GM12878 (cell line): ENCODE data around the gene SSB. TPM values are rescaled to one million over a fixed set of nuclear protein-coding genes. Genes with fewer than 3 reads are reported as not detected.

Experiments used
- ATAC-seq: fragments of 200-7000 bp; cut with Tn5 transposase; 3 replicates; pipeline ENCODE4 v1.9.1; 2020; ENCODE audit warnings: mild to moderate bottlenecking, moderate library complexity
- BruUV-seq: library from RNA; stranded (reverse); fragments of 400-500 nt; replicated peaks from 2 replicates; lab custom pipeline; 2021; lab: Mats Ljungman, UMichigan
- CTCF ChIA-PET: fragments of 300-600 bp; sonication (Branson Sonifier 250); formaldehyde crosslinking; extraction: SDS; loops from one replicate; lab custom pipeline; 2021; ENCODE audit warnings: inconsistent platforms; lab: Yijun Ruan, JAX
- POLR2A ChIA-PET: fragments of 350-600 bp; formaldehyde crosslinking; extraction: SDS; loops from one replicate; lab custom pipeline; 2021; ENCODE audit warnings: inconsistent platforms; lab: Charles Lee
- RAD21 ChIA-PET: fragments of 300-600 bp; sonication (Branson Sonifier 250); formaldehyde crosslinking; loops from one replicate; lab custom pipeline; 2023; ENCODE audit warnings: antibody characterized with exemption; ENCODE audit not compliant: unreplicated experiment; lab: Charles Lee
- SMC1A ChIA-PET: fragments of 300-600 bp; sonication (Branson Sonifier 250); formaldehyde crosslinking; loops from one replicate; lab custom pipeline; 2023; ENCODE audit not compliant: unreplicated experiment, uncharacterized antibody; lab: Charles Lee
- DNase-seq: peaks from one replicate; pipeline ENCODE4 v3.0.0-alpha.2; 2011; ENCODE audit warnings: low read depth, low spot score
- FAIRE-seq: peaks from 3 replicates; lab custom pipeline; 2011; peaks lifted over from hg19 to GRCh38; lab: Jason Lieb, UNC
- H2AFZ ChIP-seq: 2 replicates; pipeline ENCODE4 v1.6.0; 2011; ENCODE audit warnings: low read depth, low read length, control low read depth; ENCODE audit not compliant: control insufficient read depth
- H3K27ac ChIP-seq: 2 replicates; pipeline ENCODE4 v1.5.1; 2011; ENCODE audit warnings: control low read depth; ENCODE audit not compliant: control insufficient read depth, insufficient read depth
- H3K27me3 ChIP-seq, 2 experiments: replicated peaks in 1 of 2; 2 replicates each; pipeline versions ENCODE4 v1.6.0 to v1.6.1; 2011; ENCODE audit warnings: low read length in 1 of 2; ENCODE audit not compliant: control insufficient read depth in 2 of 2, insufficient read depth in 2 of 2
- H3K36me3 ChIP-seq, 2 experiments: 2 replicates each; pipeline ENCODE4 v1.5.1; 2011; ENCODE audit warnings: low read length in 1 of 2; ENCODE audit not compliant: control insufficient read depth in 2 of 2, insufficient read depth in 2 of 2
- H3K4me1 ChIP-seq: 2 replicates; pipeline ENCODE4 v1.6.1; 2011; ENCODE audit warnings: mild to moderate bottlenecking, low read length, moderate library complexity, mixed read lengths; ENCODE audit not compliant: control insufficient read depth, insufficient read depth
- H3K4me2 ChIP-seq: 2 replicates; pipeline ENCODE4 v1.6.0; 2011; ENCODE audit warnings: control low read depth; ENCODE audit not compliant: control insufficient read depth, insufficient read depth
- H3K4me3 ChIP-seq: fragments of 200-600 bp; sonication (generic); 2 replicates; pipeline ENCODE4 v1.5.1; 2016
- H3K79me2 ChIP-seq: 2 replicates; pipeline ENCODE4 v1.6.0; 2011; ENCODE audit warnings: low read length; ENCODE audit not compliant: control insufficient read depth, insufficient read depth
- H3K9ac ChIP-seq: 2 replicates; pipeline ENCODE4 v1.8.0; 2011; ENCODE audit warnings: low read length, control low read depth, mixed read lengths; ENCODE audit not compliant: control insufficient read depth, insufficient read depth
- H3K9me3 ChIP-seq: replicated peaks from 3 replicates; pipeline ENCODE4 v1.5.1; 2011; ENCODE audit warnings: mild to moderate bottlenecking, low read length; ENCODE audit not compliant: control insufficient read depth, insufficient read depth
- H4K20me1 ChIP-seq: 2 replicates; pipeline ENCODE4 v1.6.0; 2011; ENCODE audit not compliant: control insufficient read depth, insufficient read depth
- BCL3 ChIP-seq: IDR thresholded peaks from 2 replicates; pipeline ENCODE4 v1.6.1; 2011; ENCODE audit warnings: borderline replicate concordance, low read depth, mild to moderate bottlenecking, moderate library complexity, low read length; ENCODE audit not compliant: insufficient read depth, poor library complexity, severe bottlenecking
- RB1 ChIP-seq: fragments of 450-650 bp; formaldehyde crosslinking; IDR thresholded peaks from 2 replicates; pipeline ENCODE4 v1.6.1; 2017; ENCODE audit warnings: mild to moderate bottlenecking, borderline replicate concordance
- STAT1 ChIP-seq: fragments of 450-650 bp; conservative IDR thresholded peaks from 2 replicates; pipeline ENCODE4 v1.6.1; 2014; ENCODE audit warnings: antibody characterized with exemption, mild to moderate bottlenecking
- ZNF217 ChIP-seq: fragments of 450-650 bp; IDR thresholded peaks from 2 replicates; pipeline ENCODE4 v1.6.1; 2017; ENCODE audit warnings: antibody characterized with exemption, mild to moderate bottlenecking
- WGBS: methylation state at CpG from one replicate; pipeline ENCODE4 v1.1.6; 2016; ENCODE audit warnings: low lambda C conversion rate; ENCODE audit not compliant: insufficient replicate concordance, insufficient coverage; ENCODE audit errors: missing lambda C conversion rate; 5-methylcytosine and 5-hydroxymethylcytosine counted together
- in situ Hi-C: fragments of 300-500 bp; cut with MboI; formaldehyde crosslinking; loops from 9 replicates; pipeline ENCODE4 v1.14.3; 2018; ENCODE audit warnings: mixed read lengths
- intact Hi-C: fragments of 100-400 bp; cut with micrococcal nuclease; formaldehyde crosslinking; loops from one replicate; pipeline ENCODE4 v1.14.2; 2022; ENCODE audit not compliant: unreplicated experiment
- polyA plus RNA-seq, 11 experiments: library from polyadenylated mRNA; depleted of rRNA in 4 of 11; unstranded in 6 of 11; stranded (reverse) in 5 of 11; fragments of >200 nt; fragmentation: Nextera tagmentation in 4 of 11; fragmentation: Illumina TruSeq in 1 of 11; extraction: Ambion mirVana in 4 of 11; extraction: Trizol in 1 of 11; gene quantifications; 1 replicate in 1 of 11; 2 replicates in 10 of 11; pipeline versions ENCODE4 v1.2.1 to v1.2.3, GENCODE V29; 2011 to 2016; ENCODE audit warnings: inconsistent platforms in 2 of 11, missing spikeins in 2 of 11, low read depth in 1 of 11
- total RNA-seq, 4 experiments: library from RNA; depleted of rRNA in 3 of 4; stranded (reverse); fragments of >200 nt in 3 of 4; fragmentation: Illumina TruSeq in 1 of 4; extraction: Trizol in 1 of 4; gene quantifications; 2 replicates each; pipeline versions ENCODE4 v1.2.1 to v1.2.3, GENCODE V29; 2013 to 2021
- TF ChIP-seq, protein P1 (sequence below): IDR thresholded peaks from 2 replicates; pipeline ENCODE4 v1.6.1; 2012; ENCODE audit warnings: low read depth, low read length, improper control_type of control experiment

SSB gene
- total and polyA plus RNA-seq, 10 of the 15 experiments (the other 5 are each of a cell fraction or from before 2014, with no cell fraction given) = 103 to 313 (median 200) TPM

DNA sequence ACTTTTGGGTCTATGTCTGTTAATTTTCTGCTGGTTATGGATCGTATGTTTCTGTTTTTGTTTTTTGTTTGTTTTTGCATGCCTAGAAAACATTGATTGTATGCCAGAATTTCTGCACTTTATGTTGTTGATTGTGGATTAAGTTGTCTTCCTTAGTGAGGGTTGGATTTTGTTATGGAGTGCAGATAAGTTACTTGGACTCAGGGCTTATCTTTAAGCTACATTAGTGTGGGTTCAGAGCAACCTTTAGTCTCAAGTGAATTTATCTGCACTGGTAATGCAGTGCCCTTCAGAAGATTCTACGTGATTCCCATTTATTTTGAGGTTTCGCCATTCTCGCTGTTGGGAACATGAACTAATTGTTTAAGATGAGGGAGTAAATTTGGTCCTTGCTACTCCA is 61.5 kb downstream of the SSB start:
- no peak for DNase-seq
- ChIA-PET RAD21 (no interaction called here), POLR2A (no interaction called here), SMC1A (interaction anchor here (0.6 to 0.7 kb wide), 2 partner anchors 140 to 776 kb away, joined by 3 read pairs; no protein-coding TSS in a partner anchor), CTCF (no interaction called here)
- Histone ChIP-seq H3K79me2 (no peaks in the 10 kb centered on the region; the same call in none of the 2 replicates), H3K4me1 (no peaks in the 10 kb centered on the region), H3K27me3 (no peaks in the 10 kb centered on the region), H3K4me2 (no peak overlapping the region), H2AFZ (no peak overlapping the region), H3K4me3 (no peak overlapping the region), H4K20me1 (no peaks in the 10 kb centered on the region), H3K9ac (no peak overlapping the region), H3K36me3 (no peaks in the 10 kb centered on the region), H3K9me3 (no peaks in the 10 kb centered on the region), H3K27ac (no peak overlapping the region)
- in situ Hi-C loops = no loop called here
- BruUV-seq = no TSS peak
- no peak for TF ChIP-seq BCL3
- TF ChIP-seq RB1 = no peak
- TF ChIP-seq ZNF217 = no peak
- TF ChIP-seq, protein P1, sequence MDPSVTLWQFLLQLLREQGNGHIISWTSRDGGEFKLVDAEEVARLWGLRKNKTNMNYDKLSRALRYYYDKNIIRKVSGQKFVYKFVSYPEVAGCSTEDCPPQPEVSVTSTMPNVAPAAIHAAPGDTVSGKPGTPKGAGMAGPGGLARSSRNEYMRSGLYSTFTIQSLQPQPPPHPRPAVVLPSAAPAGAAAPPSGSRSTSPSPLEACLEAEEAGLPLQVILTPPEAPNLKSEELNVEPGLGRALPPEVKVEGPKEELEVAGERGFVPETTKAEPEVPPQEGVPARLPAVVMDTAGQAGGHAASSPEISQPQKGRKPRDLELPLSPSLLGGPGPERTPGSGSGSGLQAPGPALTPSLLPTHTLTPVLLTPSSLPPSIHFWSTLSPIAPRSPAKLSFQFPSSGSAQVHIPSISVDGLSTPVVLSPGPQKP = no peak
- TF ChIP-seq STAT1 = no peak
- intact Hi-C loops = no loop called here
- ATAC-seq = no peak
- 99% methylated on average over 4 of the region's 4 CpGs for WGBS
- FAIRE-seq = no peak

Other genes starting within 250 kb of the SSB start
- 45.6 and 65.4 TPM in 2 replicates for gene FASTKD1, start 225.0 kb upstream of the SSB start, total RNA-seq (2014; rRNA removed)
- gene FASTKD1, start 225.0 kb upstream of the SSB start, total RNA-seq (2014; rRNA removed; fragmentation: Illumina TruSeq; extraction: Trizol) = 73.4 and 74.3 TPM in 2 replicates
- gene FASTKD1, start 225.0 kb upstream of the SSB start, total RNA-seq (2021) = 53.5 and 54.6 TPM in 2 replicates
- gene FASTKD1, start 225.0 kb upstream of the SSB start, polyA plus RNA-seq (2011; rRNA removed) = 76.1 and 136 TPM in 2 replicates
- gene FASTKD1, start 225.0 kb upstream of the SSB start, polyA plus RNA-seq (2014; fragmentation: Illumina TruSeq; extraction: Trizol) = 59.6 and 60.4 TPM in 2 replicates
- gene FASTKD1, start 225.0 kb upstream of the SSB start, polyA plus RNA-seq (2014; fragmentation: Nextera tagmentation; extraction: Ambion mirVana) = 10 to 100 TPM; 60.5 to 66.3 TPM
- 49.2 and 58.3 TPM in 2 replicates for gene FASTKD1, start 225.0 kb upstream of the SSB start, polyA plus RNA-seq (2014; rRNA removed)
- gene FASTKD1, start 225.0 kb upstream of the SSB start, polyA plus RNA-seq (2016; fragmentation: Nextera tagmentation; extraction: Ambion mirVana) = 10 to 100 TPM; 66.8 to 67.6 TPM
- gene PPIG, start 214.5 kb upstream of the SSB start, total RNA-seq (2014; rRNA removed) = 22.3 and 33.5 TPM in 2 replicates
- gene PPIG, start 214.5 kb upstream of the SSB start, total RNA-seq (2014; rRNA removed; fragmentation: Illumina TruSeq; extraction: Trizol) = 81.1 and 83.0 TPM in 2 replicates
- 53.5 and 59.1 TPM in 2 replicates for gene PPIG, start 214.5 kb upstream of the SSB start, total RNA-seq (2021)
- gene PPIG, start 214.5 kb upstream of the SSB start, polyA plus RNA-seq (2011; rRNA removed) = 58.4 and 98.3 TPM in 2 replicates
- gene PPIG, start 214.5 kb upstream of the SSB start, polyA plus RNA-seq (2014; fragmentation: Illumina TruSeq; extraction: Trizol) = 126 and 170 TPM in 2 replicates
- 100 to 1,000 TPM; 141 to 147 TPM for gene PPIG, start 214.5 kb upstream of the SSB start, polyA plus RNA-seq (2014; fragmentation: Nextera tagmentation; extraction: Ambion mirVana)
- gene PPIG, start 214.5 kb upstream of the SSB start, polyA plus RNA-seq (2014; rRNA removed) = 39.0 and 50.8 TPM in 2 replicates
- 100 to 1,000 TPM; 107 to 114 TPM for gene PPIG, start 214.5 kb upstream of the SSB start, polyA plus RNA-seq (2016; fragmentation: Nextera tagmentation; extraction: Ambion mirVana)
- not detected in 2 replicates for gene CFAP210, start 104.5 kb upstream of the SSB start, total RNA-seq (2014; rRNA removed)
- not detected in 2 replicates for gene CFAP210, start 104.5 kb upstream of the SSB start, total RNA-seq (2014; rRNA removed; fragmentation: Illumina TruSeq; extraction: Trizol)
- not detected in 2 replicates for gene CFAP210, start 104.5 kb upstream of the SSB start, total RNA-seq (2021)
- not detected in 2 replicates for gene CFAP210, start 104.5 kb upstream of the SSB start, polyA plus RNA-seq (2011; rRNA removed)
- not detected in 2 replicates for gene CFAP210, start 104.5 kb upstream of the SSB start, polyA plus RNA-seq (2014; fragmentation: Illumina TruSeq; extraction: Trizol)
- gene CFAP210, start 104.5 kb upstream of the SSB start, polyA plus RNA-seq (2014; fragmentation: Nextera tagmentation; extraction: Ambion mirVana) = not detected
- gene CFAP210, start 104.5 kb upstream of the SSB start, polyA plus RNA-seq (2014; rRNA removed) = not detected in 2 replicates
- gene CFAP210, start 104.5 kb upstream of the SSB start, polyA plus RNA-seq (2016; fragmentation: Nextera tagmentation; extraction: Ambion mirVana) = not detected
- gene PHOSPHO2, start 104.4 kb upstream of the SSB start, total RNA-seq (2014; rRNA removed) = 4.1 and 4.3 TPM in 2 replicates
- 3.6 and 3.8 TPM in 2 replicates for gene PHOSPHO2, start 104.4 kb upstream of the SSB start, total RNA-seq (2014; rRNA removed; fragmentation: Illumina TruSeq; extraction: Trizol)
- 3.2 and 3.8 TPM in 2 replicates for gene PHOSPHO2, start 104.4 kb upstream of the SSB start, total RNA-seq (2021)
- gene PHOSPHO2, start 104.4 kb upstream of the SSB start, polyA plus RNA-seq (2011; rRNA removed) = 4.2 and 7.2 TPM in 2 replicates
- 4.2 and 4.3 TPM in 2 replicates for gene PHOSPHO2, start 104.4 kb upstream of the SSB start, polyA plus RNA-seq (2014; fragmentation: Illumina TruSeq; extraction: Trizol)
- 1 to 10 TPM; 2.7 to 3.0 TPM for gene PHOSPHO2, start 104.4 kb upstream of the SSB start, polyA plus RNA-seq (2014; fragmentation: Nextera tagmentation; extraction: Ambion mirVana)
- gene PHOSPHO2, start 104.4 kb upstream of the SSB start, polyA plus RNA-seq (2014; rRNA removed) = 3.6 and 4.3 TPM in 2 replicates
- gene PHOSPHO2, start 104.4 kb upstream of the SSB start, polyA plus RNA-seq (2016; fragmentation: Nextera tagmentation; extraction: Ambion mirVana) = 1 to 10 TPM; 5.9 to 7.6 TPM
- 20.2 and 23.1 TPM in 2 replicates for gene KLHL23, start 65.0 kb upstream of the SSB start, total RNA-seq (2014; rRNA removed)
- 22.7 and 24.6 TPM in 2 replicates for gene KLHL23, start 65.0 kb upstream of the SSB start, total RNA-seq (2014; rRNA removed; fragmentation: Illumina TruSeq; extraction: Trizol)
- 15.1 and 15.6 TPM in 2 replicates for gene KLHL23, start 65.0 kb upstream of the SSB start, total RNA-seq (2021)
- gene KLHL23, start 65.0 kb upstream of the SSB start, polyA plus RNA-seq (2011; rRNA removed) = 34.8 and 43.6 TPM in 2 replicates
- 18.6 and 24.8 TPM in 2 replicates for gene KLHL23, start 65.0 kb upstream of the SSB start, polyA plus RNA-seq (2014; fragmentation: Illumina TruSeq; extraction: Trizol)
- 1 to 10 TPM; 3.9 to 5.6 TPM for gene KLHL23, start 65.0 kb upstream of the SSB start, polyA plus RNA-seq (2014; fragmentation: Nextera tagmentation; extraction: Ambion mirVana)
- gene KLHL23, start 65.0 kb upstream of the SSB start, polyA plus RNA-seq (2014; rRNA removed) = 16.8 and 18.6 TPM in 2 replicates
- gene KLHL23, start 65.0 kb upstream of the SSB start, polyA plus RNA-seq (2016; fragmentation: Nextera tagmentation; extraction: Ambion mirVana) = 1 to 10 TPM; 7.9 to 8.1 TPM
- gene METTL5, start 26.0 kb downstream of the SSB start, total RNA-seq (2014; rRNA removed) = 55.0 and 57.3 TPM in 2 replicates
- gene METTL5, start 26.0 kb downstream of the SSB start, total RNA-seq (2014; rRNA removed; fragmentation: Illumina TruSeq; extraction: Trizol) = 80.5 and 83.9 TPM in 2 replicates
- gene METTL5, start 26.0 kb downstream of the SSB start, total RNA-seq (2021) = 67.0 and 75.9 TPM in 2 replicates
- gene METTL5, start 26.0 kb downstream of the SSB start, polyA plus RNA-seq (2011; rRNA removed) = 72.9 and 119 TPM in 2 replicates
- gene METTL5, start 26.0 kb downstream of the SSB start, polyA plus RNA-seq (2014; fragmentation: Illumina TruSeq; extraction: Trizol) = 94.2 and 116 TPM in 2 replicates
- 100 to 1,000 TPM; 198 to 204 TPM for gene METTL5, start 26.0 kb downstream of the SSB start, polyA plus RNA-seq (2014; fragmentation: Nextera tagmentation; extraction: Ambion mirVana)
- 67.4 and 80.6 TPM in 2 replicates for gene METTL5, start 26.0 kb downstream of the SSB start, polyA plus RNA-seq (2014; rRNA removed)
- gene METTL5, start 26.0 kb downstream of the SSB start, polyA plus RNA-seq (2016; fragmentation: Nextera tagmentation; extraction: Ambion mirVana) = 100 to 1,000 TPM; 156 to 161 TPM
- 14.1 and 15.5 TPM in 2 replicates for gene UBR3, start 28.6 kb downstream of the SSB start, total RNA-seq (2014; rRNA removed)
- 22.5 and 22.9 TPM in 2 replicates for gene UBR3, start 28.6 kb downstream of the SSB start, total RNA-seq (2014; rRNA removed; fragmentation: Illumina TruSeq; extraction: Trizol)
- 14.0 and 17.0 TPM in 2 replicates for gene UBR3, start 28.6 kb downstream of the SSB start, total RNA-seq (2021)
- 13.7 and 20.0 TPM in 2 replicates for gene UBR3, start 28.6 kb downstream of the SSB start, polyA plus RNA-seq (2011; rRNA removed)
- 14.7 and 17.7 TPM in 2 replicates for gene UBR3, start 28.6 kb downstream of the SSB start, polyA plus RNA-seq (2014; fragmentation: Illumina TruSeq; extraction: Trizol)
- gene UBR3, start 28.6 kb downstream of the SSB start, polyA plus RNA-seq (2014; fragmentation: Nextera tagmentation; extraction: Ambion mirVana) = 1 to 10 TPM; 4.9 to 5.5 TPM
- 7.4 and 7.6 TPM in 2 replicates for gene UBR3, start 28.6 kb downstream of the SSB start, polyA plus RNA-seq (2014; rRNA removed)
- gene UBR3, start 28.6 kb downstream of the SSB start, polyA plus RNA-seq (2016; fragmentation: Nextera tagmentation; extraction: Ambion mirVana) = 1 to 10 TPM; 3.8 to 8.6 TPM